GM20000 (cell line): Measurements from ENCODE around the gene PCNX2.

Experiments
- DNase-seq: peaks from one replicate; pipeline ENCODE4 v3.0.0; 2012; ENCODE audit warnings: low spot score
- TF ChIP-seq, protein P1 (sequence below): IDR thresholded peaks from 2 replicates; pipeline ENCODE4 v1.5.1; 2012; ENCODE audit warnings: mild to moderate bottlenecking, control low read depth; ENCODE audit errors: extremely low read depth, missing control alignments

PCNX2 gene

DNA sequence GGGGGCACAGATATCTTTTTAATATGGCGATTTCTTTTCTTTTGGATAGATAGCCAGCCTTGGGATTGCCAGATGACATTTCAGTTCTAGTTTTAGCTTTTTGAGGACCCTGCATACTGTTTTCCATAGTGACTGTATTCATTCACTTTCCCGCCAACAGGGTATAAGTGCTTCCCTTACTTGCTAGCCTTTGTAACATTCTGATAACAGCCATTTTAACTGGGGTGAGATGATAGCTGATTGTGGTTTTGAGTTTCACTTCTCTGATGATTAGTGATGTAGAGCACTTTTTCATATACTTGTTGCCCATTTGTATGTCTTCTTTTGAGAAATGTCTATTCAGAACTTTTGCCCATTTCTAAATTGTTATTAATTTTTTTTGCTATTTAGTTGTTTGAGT lies 193.2 kb downstream of the PCNX2 start:
- TF ChIP-seq, protein P1, sequence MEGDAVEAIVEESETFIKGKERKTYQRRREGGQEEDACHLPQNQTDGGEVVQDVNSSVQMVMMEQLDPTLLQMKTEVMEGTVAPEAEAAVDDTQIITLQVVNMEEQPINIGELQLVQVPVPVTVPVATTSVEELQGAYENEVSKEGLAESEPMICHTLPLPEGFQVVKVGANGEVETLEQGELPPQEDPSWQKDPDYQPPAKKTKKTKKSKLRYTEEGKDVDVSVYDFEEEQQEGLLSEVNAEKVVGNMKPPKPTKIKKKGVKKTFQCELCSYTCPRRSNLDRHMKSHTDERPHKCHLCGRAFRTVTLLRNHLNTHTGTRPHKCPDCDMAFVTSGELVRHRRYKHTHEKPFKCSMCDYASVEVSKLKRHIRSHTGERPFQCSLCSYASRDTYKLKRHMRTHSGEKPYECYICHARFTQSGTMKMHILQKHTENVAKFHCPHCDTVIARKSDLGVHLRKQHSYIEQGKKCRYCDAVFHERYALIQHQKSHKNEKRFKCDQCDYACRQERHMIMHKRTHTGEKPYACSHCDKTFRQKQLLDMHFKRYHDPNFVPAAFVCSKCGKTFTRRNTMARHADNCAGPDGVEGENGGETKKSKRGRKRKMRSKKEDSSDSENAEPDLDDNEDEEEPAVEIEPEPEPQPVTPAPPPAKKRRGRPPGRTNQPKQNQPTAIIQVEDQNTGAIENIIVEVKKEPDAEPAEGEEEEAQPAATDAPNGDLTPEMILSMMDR: no peak
- DNase-seq: no peak

GRCh38 chr1:233097959-233098580 lies 197.5 kb downstream of the PCNX2 start:
- DNase-seq: no peak

GRCh38 chr1:233097546-233097945 lies 198.0 kb downstream of the PCNX2 start:
- no peak for DNase-seq
- TF ChIP-seq, protein P1: no peak

More at GRCh38 chr1:233097959-233098580, 197.5 kb downstream of the PCNX2 start:
- TF ChIP-seq, protein P1: no peak

- TF ChIP-seq, protein P1: no peak
- DNase-seq: no peak
Measured at GRCh38 chr1:233094691-233095090, 200.8 kb downstream of the PCNX2 start.

- TF ChIP-seq, protein P1: no peak
- DNase-seq: no peak
Measured at GRCh38 chr1:233094269-233094668, 201.3 kb downstream of the PCNX2 start.

DNA sequence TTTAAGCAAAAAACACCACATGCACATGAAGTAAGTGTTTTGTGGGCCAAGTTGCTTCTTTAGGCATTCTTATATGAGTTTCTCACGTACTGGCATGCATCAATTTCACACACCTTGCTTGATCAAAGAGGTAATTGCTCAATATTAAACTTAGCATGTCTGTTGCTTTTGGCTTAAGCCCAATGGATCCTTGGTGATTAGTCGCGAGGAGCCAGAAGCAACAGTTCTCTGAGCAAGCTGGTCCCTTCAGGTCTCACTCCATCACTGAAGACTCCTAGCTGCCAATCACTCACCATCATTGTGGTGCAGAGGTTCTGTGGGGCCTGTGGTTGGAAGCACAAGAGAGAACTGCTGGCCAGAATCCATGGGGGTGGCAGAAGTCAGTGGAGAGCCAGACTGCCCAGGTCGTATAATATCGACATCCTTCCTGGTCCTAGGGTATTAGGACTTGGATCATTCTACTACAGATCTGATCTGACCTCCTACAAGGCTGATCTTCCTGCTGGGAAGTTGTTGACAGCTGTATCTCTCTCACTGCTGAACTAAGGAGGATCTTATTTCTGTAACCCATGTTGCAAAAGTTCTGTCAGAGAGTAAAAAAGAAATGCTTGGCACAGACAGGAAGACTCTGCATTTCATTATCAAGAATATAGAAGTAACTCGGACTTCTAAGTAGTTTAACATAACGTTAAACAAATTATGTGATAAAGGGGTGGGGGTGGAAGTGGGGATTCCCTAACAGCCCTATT lies 204.6 kb downstream of the PCNX2 start:
- TF ChIP-seq, protein P1: no peak
- DNase-seq: no peak

- TF ChIP-seq, protein P1: no peak
- DNase-seq: no peak
Measured at GRCh38 chr1:233089251-233089650, 206.3 kb downstream of the PCNX2 start.
